Anterior cingulate cortex (tissue), 58 donors: ENCODE measurements around the gene MET.
"Not testable (repeated sequence)": the region's sequence is repeated elsewhere in the genome, so short reads cannot be mapped to it uniquely, and the experiment has no call there.

Experiments used
- DNase-seq, 58 donors: peaks; one replicate each; lab custom pipeline; 2025; lab: John Stamatoyannopoulos, UW

MET gene

GRCh38 chr7:116740755-116741462 is 68.9 kb downstream of the MET start:
- no peak for DNase-seq

- DNase-seq = no peak
Measured at GRCh38 chr7:116741625-116742316, 69.8 kb downstream of the MET start.

- no peak for DNase-seq
Measured at GRCh38 chr7:116742641-116743040, 70.6 kb downstream of the MET start.

- not testable (repeated sequence) for DNase-seq
Measured at GRCh38 chr7:116743835-116744234, 71.8 kb downstream of the MET start.

- DNase-seq = not testable (repeated sequence)
Measured at GRCh38 chr7:116746388-116746787, 74.4 kb downstream of the MET start.

- not testable (repeated sequence) for DNase-seq
Measured at GRCh38 chr7:116751070-116751469, 79.1 kb downstream of the MET start.

GRCh38 chr7:116752305-116753074 is 80.5 kb downstream of the MET start:
- no peak for DNase-seq

- DNase-seq = no peak
Measured at GRCh38 chr7:116753130-116753529, 81.1 kb downstream of the MET start.

GRCh38 chr7:116754186-116754585 is 82.2 kb downstream of the MET start:
- DNase-seq = no peak

- DNase-seq = no peak
Measured at GRCh38 chr7:116757283-116757682, 85.3 kb downstream of the MET start.

GRCh38 chr7:116759642-116760041 is 87.6 kb downstream of the MET start:
- DNase-seq = not testable (repeated sequence)

GRCh38 chr7:116762971-116763370 is 91.0 kb downstream of the MET start:
- no peak for DNase-seq

GRCh38 chr7:116763647-116764046 is 91.7 kb downstream of the MET start:
- no peak for DNase-seq

GRCh38 chr7:116766881-116767280 is 94.9 kb downstream of the MET start:
- DNase-seq = no peak

GRCh38 chr7:116769546-116769945 is 97.5 kb downstream of the MET start:
- no peak for DNase-seq

- DNase-seq = no peak
Measured at GRCh38 chr7:116770941-116771340, 98.9 kb downstream of the MET start.

GRCh38 chr7:116771640-116772039 is 99.6 kb downstream of the MET start:
- DNase-seq = no peak

GRCh38 chr7:116772423-116772863 is 100.4 kb downstream of the MET start:
- DNase-seq = no peak

GRCh38 chr7:116772926-116773749 is 101.1 kb downstream of the MET start:
- no peak for DNase-seq

- DNase-seq = no peak
Measured at GRCh38 chr7:116776046-116776445, 104.0 kb downstream of the MET start.
